Measurements from ENCODE around the gene VDAC2. TPM values are rescaled to one million over a fixed set of nuclear protein-coding genes. Genes with fewer than 3 reads are reported as not detected.
"Not testable (repeated sequence)": the region's sequence is repeated elsewhere in the genome, so short reads cannot be mapped to it uniquely, and the experiment has no call there.

Gene VDAC2
- total RNA-seq, 1 donor from 2014 or later, result 14.4 TPM

DNA sequence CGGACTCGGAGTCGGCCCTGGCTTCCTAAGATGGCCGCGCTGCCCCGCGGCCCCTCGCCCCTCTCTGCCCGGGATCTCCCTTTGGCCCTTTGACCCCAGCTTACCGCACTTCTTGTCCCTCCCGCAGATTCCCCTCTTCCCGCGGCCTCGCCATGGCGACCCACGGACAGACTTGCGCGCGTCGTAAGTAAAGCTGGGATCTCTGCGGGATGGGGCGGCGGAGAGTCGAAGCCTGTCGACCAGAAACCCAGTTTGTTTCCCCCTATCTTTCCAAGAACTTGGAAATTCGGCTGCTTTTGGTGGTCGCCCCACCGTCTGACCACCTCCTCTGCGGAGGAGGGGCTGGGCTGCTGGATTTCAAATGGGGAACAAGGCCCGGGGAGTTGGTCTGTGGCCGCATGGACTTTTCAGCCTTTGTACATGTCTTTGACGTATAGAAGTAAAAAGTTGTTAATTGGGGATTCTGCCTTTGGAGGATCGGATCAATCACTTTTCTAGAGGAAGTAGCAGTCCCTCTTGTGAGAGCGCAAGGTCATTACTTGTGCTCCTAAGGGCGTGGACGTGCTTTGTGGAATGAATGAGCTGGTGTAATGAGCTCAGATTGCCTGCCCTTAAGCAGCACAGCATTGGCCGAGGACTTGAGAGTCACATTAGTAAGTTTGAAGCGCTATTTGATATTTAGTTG, 553 bp downstream of the VDAC2 start:
- H3K9me3 ChIP-seq, result no peaks in the 10 kb centered on the region
- H3K4me3 ChIP-seq, result peak overlapping the region; percentile 84 to 94
- TF ChIP-seq, protein P1, sequence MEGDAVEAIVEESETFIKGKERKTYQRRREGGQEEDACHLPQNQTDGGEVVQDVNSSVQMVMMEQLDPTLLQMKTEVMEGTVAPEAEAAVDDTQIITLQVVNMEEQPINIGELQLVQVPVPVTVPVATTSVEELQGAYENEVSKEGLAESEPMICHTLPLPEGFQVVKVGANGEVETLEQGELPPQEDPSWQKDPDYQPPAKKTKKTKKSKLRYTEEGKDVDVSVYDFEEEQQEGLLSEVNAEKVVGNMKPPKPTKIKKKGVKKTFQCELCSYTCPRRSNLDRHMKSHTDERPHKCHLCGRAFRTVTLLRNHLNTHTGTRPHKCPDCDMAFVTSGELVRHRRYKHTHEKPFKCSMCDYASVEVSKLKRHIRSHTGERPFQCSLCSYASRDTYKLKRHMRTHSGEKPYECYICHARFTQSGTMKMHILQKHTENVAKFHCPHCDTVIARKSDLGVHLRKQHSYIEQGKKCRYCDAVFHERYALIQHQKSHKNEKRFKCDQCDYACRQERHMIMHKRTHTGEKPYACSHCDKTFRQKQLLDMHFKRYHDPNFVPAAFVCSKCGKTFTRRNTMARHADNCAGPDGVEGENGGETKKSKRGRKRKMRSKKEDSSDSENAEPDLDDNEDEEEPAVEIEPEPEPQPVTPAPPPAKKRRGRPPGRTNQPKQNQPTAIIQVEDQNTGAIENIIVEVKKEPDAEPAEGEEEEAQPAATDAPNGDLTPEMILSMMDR (IDR thresholded peaks at IDR 0.05), result no peak
- H3K36me3 ChIP-seq, result peaks cover 33 to 37% of the 10 kb centered on the region in 2 donors
- H3K4me1 ChIP-seq, result peaks cover 10 to 29% of the 10 kb centered on the region in 2 donors
- H3K27me3 ChIP-seq, result no peaks in the 10 kb centered on the region
- H3K27ac ChIP-seq, result peak overlapping the region; percentile 98 to 100
- DNase-seq (ENCODE audit: low spot score in 2 of 2), result peak in 1 of 2 donors; percentile 72
- intact Hi-C loops (cut with DNase I), result loop anchor here (2.0 kb wide), 2 partner anchors 22 to 100 kb away; partner anchors contain the start of gene SAMD8

DNA sequence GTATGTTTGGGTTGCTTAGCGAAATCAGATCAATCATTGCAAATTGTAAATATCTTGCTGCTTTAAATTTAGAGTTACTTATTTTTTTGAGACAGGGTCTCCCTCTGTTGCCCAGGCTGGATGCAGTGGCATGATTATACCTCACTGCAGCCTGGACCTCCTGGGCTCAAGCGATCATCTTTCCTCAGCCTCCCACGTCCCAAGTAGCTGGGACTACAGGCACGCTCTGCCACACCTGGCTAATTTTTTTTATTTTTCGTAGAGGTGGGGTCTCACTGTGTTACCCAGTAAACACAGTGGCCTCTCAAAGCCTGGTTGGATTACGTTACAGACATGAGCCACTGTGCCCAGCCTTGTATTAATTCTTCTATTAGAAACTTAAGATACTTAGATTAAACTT, 1.7 kb downstream of the VDAC2 start:
- Histone ChIP-seq H3K9me3 (no peaks in the 10 kb centered on the region), H3K4me1 (peaks cover 10 to 31% of the 10 kb centered on the region in 2 donors), H3K27ac (peak overlapping the region in 1 of 2 donors; percentile 100), H3K27me3 (no peaks in the 10 kb centered on the region), H3K36me3 (peaks cover 45 to 49% of the 10 kb centered on the region in 2 donors), H3K4me3 (peak overlapping the region; percentile 84 to 94)
- TF ChIP-seq, protein P1 (IDR thresholded peaks at IDR 0.05), result no peak
- DNase-seq (ENCODE audit: low spot score in 2 of 2), result no peak
- intact Hi-C loops (cut with DNase I), result no loop called here

DNA sequence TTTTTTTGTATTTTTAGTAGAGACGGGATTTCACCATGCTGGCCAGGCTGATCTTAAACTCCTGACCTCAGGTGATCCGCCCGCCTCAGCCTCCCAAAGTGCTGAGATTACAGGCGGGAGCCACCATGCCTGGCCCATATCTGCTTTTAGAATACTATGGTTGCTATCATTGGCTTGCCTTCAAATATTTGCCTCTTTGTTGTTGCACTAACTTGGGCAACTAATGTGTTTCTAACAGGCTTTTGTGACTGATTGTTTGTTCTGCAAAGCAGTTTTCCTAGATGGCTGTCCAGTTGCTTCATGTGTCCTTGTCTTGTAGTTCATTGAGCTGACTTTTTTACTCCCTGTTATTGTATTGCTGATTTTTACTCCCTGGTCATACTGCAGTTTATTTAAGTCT, 9.7 kb downstream of the VDAC2 start:
- H3K4me3 ChIP-seq, result no peak overlapping the region
- H3K36me3 ChIP-seq, result peaks cover 72 to 88% of the 10 kb centered on the region in 2 donors
- TF ChIP-seq, protein P1 (IDR thresholded peaks at IDR 0.05), result no peak
- DNase-seq (ENCODE audit: low spot score in 2 of 2), result no peak
- intact Hi-C loops (cut with DNase I), result no loop called here
- H3K9me3 ChIP-seq, result no peaks in the 10 kb centered on the region
- H3K27ac ChIP-seq, result peak overlapping the region; percentile 6 to 13
- H3K4me1 ChIP-seq, result peaks cover 10 to 26% of the 10 kb centered on the region in 2 donors
- no peaks in the 10 kb centered on the region for H3K27me3 ChIP-seq

DNA sequence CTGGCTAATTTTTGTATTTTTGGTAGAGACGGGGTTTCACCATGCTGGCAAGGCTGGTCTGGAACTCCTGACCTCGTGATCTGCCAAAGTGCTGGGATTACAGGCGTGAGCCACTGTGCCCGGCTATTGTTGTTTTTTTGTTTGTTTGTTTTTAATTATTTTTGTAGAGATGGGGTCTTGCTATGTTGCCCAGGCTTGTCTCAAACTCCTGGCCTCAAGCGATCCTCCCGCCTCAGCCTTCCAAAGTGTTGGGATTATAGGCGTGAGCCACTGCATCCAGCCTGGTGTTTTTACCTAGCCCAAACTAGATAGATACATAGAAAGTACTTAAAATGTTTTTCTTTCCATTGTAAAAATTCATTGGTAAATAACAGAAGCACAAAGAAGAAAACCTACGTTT, 10.9 kb downstream of the VDAC2 start:
- DNase-seq (ENCODE audit: low spot score in 2 of 2), result peak in 1 of 2 donors; percentile 13
- intact Hi-C loops (cut with DNase I); H3K4me3 ChIP-seq; H3K27me3 ChIP-seq; H3K9me3 ChIP-seq: not testable (repeated sequence)
- H3K36me3 ChIP-seq, result peaks cover 64 to 76% of the 10 kb centered on the region in 2 donors
- H3K27ac ChIP-seq, result peak overlapping the region; percentile 3 to 28
- H3K4me1 ChIP-seq, result peaks cover 20 to 30% of the 10 kb centered on the region in 2 donors

DNA sequence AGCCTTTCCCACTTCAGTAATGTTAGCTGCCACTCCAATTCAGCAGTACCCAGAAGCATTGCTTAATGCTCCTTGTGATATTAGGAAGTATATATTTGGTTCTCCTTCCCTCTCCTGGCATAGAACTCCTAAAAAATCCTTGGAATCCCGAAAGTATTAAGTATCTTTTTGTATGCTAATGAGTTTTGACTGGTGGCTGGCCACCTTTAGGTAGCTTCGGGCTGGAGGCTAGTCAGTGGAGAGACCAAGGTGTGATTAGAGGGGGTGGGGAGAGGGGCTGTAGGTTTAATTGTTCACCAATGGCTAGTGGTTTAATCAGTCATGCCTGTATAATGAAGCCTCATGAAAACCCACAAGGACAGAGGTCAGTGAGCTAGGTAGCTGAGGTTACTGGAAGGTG, 12.9 kb downstream of the VDAC2 start:
- TF ChIP-seq, protein P1 (IDR thresholded peaks at IDR 0.05), result no peak
- H3K9me3 ChIP-seq, result no peaks in the 10 kb centered on the region
- H3K27me3 ChIP-seq, result no peaks in the 10 kb centered on the region
- peaks cover 44 to 61% of the 10 kb centered on the region in 2 donors for H3K36me3 ChIP-seq
- H3K27ac ChIP-seq, result peak overlapping the region; percentile 75 to 90
- no peak for DNase-seq (ENCODE audit: low spot score in 2 of 2)
- peaks cover 24 to 41% of the 10 kb centered on the region in 2 donors for H3K4me1 ChIP-seq
- intact Hi-C loops (cut with DNase I), result no loop called here
- no peak overlapping the region for H3K4me3 ChIP-seq

DNA sequence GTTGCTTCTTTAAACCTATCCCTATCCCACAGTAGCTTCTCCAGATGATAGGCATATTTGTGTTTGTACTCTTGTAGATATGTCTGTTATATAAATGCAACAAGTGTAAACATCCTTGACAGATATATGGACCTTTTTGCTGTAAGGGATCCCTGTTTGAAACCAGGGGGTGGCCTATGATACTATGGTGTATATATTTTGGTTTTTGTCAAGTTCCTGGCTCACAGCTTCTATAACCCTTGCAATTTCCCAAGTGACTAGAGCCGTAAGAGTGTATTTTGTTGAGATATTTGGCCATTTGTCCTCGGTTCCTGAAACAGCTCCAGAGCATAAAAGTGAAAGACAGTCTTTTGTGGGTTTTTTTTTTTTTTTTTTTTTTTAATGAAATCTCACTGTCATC, 15.5 kb downstream of the VDAC2 start:
- Histone ChIP-seq H3K9me3 (no peaks in the 10 kb centered on the region), H3K4me3 (peak overlapping the region; percentile 18 to 21), H3K36me3 (peaks cover 24 to 42% of the 10 kb centered on the region in 2 donors), H3K4me1 (peaks cover 24 to 39% of the 10 kb centered on the region in 2 donors), H3K27ac (peak overlapping the region; percentile 75 to 90), H3K27me3 (no peaks in the 10 kb centered on the region)
- intact Hi-C loops (cut with DNase I), result no loop called here
- TF ChIP-seq, protein P1 (IDR thresholded peaks at IDR 0.05), result no peak
- DNase-seq (ENCODE audit: low spot score in 2 of 2), result peak in 1 of 2 donors; percentile 39

Data from ascending aorta (tissue), 2 donors.